HG03378 (cell line): ENCODE results near the gene CMTM8.
"Not testable (repeated sequence)": the region's sequence is repeated elsewhere in the genome, so short reads cannot be mapped to it uniquely, and the experiment has no call there.

Source experiments
- ATAC-seq: cut with Tn5 transposase; IDR thresholded peaks from one replicate; pipeline ENCODE4 v1.9.1; 2021; ENCODE audit warnings: mild to moderate bottlenecking, moderate library complexity; ENCODE audit not compliant: unreplicated experiment

CMTM8 gene

GRCh38 chr3:32374788-32375595, 136.5 kb downstream of the CMTM8 start:
- ATAC-seq: no peak

- no peak for ATAC-seq
Measured at GRCh38 chr3:32375596-32375930, 137.1 kb downstream of the CMTM8 start.

DNA sequence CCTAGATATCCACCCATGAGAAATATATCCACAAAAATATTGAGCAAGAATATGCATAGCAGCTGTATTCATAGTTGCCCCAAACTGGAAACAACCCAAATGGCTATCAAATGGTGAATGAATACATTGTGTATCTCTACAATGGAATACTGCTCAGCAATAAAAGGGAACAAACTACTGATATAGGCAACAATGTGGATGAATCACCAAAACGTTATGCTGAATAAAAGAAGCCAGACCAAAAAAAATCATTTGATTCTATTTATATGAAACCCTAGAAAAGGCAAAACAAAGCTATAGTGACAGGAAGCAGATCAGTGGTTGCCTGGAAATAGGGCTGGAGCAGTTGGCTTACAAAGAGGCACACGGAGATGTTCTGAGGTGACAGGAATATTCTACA, 137.6 kb downstream of the CMTM8 start:
- no peak for ATAC-seq

GRCh38 chr3:32379831-32380500, 141.5 kb downstream of the CMTM8 start:
- ATAC-seq: no peak

- ATAC-seq: no peak
Measured at GRCh38 chr3:32381922-32382321, 143.4 kb downstream of the CMTM8 start.

DNA sequence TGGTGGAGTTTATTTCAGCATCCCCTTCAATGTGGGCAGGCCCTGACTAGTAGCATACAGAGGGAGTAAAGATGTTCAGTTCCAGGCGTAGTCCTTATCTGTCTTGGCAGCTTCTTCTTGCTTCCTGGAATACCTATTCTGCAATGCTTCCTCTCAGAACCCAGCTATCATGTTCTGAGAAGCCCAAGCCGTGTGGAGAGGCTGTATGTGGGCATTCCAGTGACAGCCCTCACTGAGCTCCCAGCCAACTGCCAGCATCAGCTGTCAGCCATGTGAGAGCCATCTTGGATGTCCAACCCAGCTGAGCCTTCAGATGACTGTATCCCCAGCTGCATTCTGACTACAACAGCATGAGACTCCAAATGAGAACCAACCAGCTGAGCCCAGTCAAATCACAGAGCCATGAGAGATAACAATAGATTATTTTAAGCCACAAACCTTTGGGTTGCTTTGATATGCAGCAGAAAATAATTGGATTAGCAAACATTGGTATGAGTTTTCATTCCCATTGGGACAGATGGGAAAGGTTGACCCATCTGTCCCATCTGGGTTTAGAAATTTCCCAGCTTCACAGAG, 144.7 kb downstream of the CMTM8 start:
- no peak for ATAC-seq

- no peak for ATAC-seq
Measured at GRCh38 chr3:32384938-32385337, 146.5 kb downstream of the CMTM8 start.

DNA sequence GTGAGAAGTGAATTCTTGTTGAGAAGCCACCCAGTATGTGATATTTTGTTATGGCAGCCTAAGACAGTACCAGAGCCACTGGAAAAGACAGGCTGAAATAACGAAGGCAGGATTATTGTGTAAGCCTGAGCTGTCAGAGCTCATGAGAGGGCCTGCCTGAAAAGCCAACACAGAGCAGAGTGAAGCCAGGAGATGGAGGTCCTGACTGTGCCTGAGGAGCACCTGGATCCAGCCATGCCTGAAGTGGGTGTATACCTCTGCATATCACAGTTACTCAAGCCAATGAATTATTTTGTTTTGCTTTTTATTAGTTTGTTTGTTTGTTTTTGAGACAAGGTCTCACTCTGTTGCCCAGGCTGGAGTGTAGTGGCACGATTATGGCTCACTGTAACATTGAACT, 149.0 kb downstream of the CMTM8 start:
- no peak for ATAC-seq

DNA sequence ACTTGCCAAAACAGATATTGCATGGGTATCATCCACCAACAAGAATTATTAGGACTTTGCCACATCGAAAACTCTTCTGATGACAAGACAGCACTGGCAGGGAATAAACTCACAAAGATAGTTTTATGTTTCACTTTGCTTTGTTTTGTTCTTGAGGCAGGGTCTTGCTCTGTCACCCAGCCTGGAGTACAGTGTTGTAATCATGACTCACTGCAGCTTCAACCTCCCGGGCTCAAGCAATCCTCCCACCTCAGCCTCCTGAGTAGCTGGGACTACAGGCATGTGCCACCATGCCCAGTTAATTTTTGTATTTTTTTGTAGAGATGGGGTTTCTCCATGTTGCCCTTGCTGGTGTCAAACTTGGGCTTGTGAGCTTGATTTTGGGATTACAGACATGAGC, 151.1 kb downstream of the CMTM8 start:
- ATAC-seq: not testable (repeated sequence)

DNA sequence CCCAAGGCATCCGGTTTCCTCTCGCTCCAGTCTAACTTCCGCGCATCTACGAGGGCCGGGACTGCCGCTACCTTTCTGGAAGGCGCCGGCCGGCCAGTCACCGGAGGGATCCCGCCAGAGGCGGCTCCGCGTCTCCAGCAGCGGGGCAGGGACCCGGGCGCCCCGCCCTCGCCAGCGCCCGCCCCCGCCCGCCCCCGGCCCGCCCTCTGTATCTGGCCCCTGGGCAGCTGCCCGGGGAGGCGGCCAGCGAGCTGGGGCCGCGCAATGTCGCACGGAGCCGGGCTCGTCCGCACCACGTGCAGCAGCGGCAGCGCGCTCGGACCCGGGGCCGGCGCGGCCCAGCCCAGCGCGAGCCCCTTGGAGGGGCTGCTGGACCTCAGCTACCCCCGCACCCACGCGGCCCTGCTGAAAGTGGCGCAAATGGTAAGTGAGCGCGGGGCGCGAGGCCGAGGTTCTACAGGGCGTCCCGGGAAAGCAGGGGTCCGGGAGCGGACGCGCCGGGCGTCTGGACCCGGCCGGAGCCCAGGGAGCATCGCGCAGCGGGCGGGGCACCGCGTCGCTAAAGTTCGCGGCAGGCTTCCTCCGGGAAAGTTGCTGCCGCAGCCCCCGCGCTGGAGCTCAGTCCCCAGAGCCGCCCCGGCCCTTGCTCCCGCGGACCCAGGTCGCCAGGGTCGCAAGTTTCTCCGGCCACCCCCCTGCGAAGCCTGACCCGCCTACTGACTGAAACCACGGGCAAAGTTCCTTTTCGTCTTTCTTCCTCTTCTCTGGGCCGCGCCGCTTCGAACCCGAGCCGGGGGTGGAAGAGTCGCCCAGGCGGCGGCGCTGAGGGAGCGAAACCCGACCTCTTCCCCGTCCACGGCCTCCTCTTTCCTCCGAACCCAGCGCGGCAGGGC, 153.4 kb downstream of the CMTM8 start, which contains the start of gene CMTM7:
CMTM7 (plus strand) TSS at position 211 of the 893 bp plus-strand sequence; CDS start at position 265, 54 bp downstream.
- no peak for ATAC-seq

- ATAC-seq: no peak
Measured at GRCh38 chr3:32392536-32393302, 154.2 kb downstream of the CMTM8 start.

DNA sequence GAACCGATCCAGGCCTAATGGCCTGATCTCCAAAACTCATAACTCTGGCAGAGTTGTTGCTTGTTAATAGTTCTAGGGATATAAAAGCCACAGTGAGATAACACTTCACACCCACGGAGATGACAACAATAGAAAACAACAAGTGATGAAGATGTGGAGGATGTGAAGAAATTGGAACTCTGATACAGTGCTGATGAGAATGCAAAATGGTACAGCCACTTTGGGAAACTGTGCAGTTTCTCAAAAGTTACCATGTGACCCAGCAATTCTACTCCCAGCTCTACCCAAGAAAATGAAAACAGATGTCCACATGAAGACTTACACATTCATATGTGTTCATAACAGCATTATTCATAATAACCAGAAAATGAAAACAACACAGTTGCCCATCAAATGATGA, 157.0 kb downstream of the CMTM8 start:
- no peak for ATAC-seq

GRCh38 chr3:32397941-32398340, 159.5 kb downstream of the CMTM8 start:
- no peak for ATAC-seq

- no peak for ATAC-seq
Measured at GRCh38 chr3:32398531-32398930, 160.1 kb downstream of the CMTM8 start.

DNA sequence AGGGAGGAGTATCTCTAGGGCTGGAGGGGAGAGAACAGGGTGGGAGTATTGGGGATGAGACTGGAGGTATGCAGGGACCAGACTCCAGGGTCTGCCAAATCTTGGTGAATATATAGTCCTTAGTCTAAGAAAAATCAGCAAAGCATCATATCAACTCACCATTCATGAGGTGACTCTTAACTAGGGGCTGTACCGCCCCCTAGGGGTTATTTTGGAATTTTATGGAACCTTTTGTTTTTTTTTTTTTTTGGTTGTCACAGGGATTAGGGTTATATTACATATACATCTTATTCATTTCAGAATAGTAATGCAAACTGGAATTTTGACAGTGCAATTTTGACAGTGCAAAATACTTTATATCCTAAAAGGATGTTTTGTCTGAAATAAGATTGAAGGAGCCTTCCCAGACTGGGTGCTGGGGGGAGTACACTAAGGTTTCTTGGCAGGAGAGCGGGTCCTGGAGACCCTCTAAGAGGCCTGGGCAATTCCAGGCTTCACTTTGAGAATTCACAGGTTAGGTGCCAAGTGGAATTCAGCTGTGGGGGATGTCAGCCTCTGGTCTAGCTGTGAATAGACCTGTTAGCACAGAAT, 160.6 kb downstream of the CMTM8 start:
- no peak for ATAC-seq

DNA sequence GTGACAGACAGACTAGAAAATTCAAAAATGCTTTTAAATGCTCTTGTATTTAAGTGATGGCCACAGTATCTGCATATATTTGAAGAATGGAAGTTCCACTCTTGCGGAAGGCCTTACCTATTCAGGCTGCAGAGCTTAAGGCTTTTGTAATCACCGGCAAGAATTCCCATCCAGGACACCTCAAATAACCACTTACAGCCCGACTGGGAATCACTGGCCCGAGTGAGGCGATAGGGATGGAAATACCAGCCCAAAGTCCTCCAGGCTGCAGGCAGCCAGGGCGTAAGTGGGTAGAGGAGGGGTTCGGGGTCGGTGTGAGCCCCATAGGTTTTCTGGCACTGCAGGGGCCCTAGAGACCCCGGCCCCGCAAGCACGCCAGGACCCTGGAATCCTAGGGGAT, 162.6 kb downstream of the CMTM8 start:
- ATAC-seq: no peak

DNA sequence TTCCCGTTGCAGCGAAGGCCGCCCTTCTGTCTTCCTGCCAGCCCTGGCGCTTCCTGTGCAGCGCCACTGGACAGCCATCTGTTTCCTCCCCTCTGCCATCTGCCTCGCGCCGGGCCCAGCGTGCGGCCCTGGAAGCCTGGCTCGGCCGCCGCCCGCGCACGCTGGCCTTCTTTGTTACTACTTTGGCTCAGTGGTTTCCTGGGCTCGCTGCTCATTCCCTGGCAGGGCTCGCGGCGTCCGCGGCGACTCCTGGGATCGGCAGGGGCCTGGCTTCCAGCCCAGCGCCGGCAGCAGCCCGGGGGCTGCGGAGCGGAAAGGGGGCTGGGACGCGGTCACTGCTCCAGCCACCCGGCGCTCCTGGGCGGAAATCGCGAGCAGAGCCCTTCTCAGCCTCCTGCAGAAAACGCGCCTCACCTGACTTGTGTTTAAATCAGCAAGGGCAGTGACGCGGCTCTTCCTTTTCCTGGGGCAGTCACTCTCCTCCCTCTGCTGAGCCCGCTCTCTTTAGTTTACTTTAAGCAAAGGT, 163.1 kb downstream of the CMTM8 start:
- ATAC-seq: peak; percentile 55

DNA sequence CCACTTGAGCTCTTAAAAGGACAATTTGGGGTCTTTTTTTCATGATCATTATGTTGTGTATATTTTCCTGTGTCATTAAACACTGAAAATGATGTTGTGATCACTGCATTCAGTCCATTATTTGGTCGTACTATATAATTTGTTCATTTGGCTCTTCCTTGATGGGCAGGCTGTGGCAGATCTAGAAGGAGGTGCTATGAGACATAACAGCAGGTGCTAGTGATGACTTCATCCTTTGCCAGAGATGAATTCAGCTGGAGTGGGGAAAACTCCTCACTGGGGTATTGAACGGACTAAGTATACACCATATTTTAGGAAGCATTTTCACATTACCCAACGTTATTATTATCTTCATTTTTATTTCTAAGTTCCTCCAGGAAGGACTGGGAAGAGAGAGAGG, 165.2 kb downstream of the CMTM8 start:
- ATAC-seq: no peak

DNA sequence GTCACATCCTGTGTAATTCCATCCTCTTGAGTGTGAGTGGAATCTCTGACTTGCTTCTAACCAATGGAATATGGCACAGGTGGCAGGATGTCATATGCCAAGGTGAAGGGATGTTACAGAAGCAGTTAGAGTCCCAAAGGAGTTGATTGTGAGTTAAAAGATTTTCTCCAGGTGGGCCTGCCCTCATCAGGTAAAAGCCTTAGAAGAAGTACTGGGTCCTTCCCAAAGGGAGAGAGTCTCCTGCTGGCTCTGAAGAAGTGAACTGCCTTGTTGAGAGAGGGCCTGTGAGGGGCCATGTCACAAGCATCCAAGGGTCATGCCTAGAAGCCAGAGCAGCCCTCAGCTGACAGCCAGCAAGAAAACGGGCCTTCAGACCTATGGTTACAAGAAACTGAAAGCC, 166.2 kb downstream of the CMTM8 start:
- ATAC-seq: no peak

GRCh38 chr3:32405155-32405554, 166.7 kb downstream of the CMTM8 start:
- ATAC-seq: no peak
